ENCODE data around the gene ANO3.

The ANO3 gene

GRCh38 chr11:26549176-26549575 is 217.2 kb downstream of the ANO3 start:
- no peak for TF ChIP-seq EZH2phosphoT487 (IDR thresholded peaks at IDR 0.05; ENCODE audit: borderline replicate concordance)
- TF ChIP-seq CTCF (conservative IDR thresholded peaks at IDR 0.05; ENCODE audit: low read length): no peak
- H3K36me3 ChIP-seq (ENCODE audit: insufficient read depth, low read length): no peaks in the 10 kb centered on the region
- no peak overlapping the region for H3K9ac ChIP-seq (ENCODE audit: low read depth, low read length, poor library complexity, severe bottlenecking)
- H3K9me2 ChIP-seq (replicated peaks; ENCODE audit: low read depth, low read length): no peaks in the 10 kb centered on the region
- no peaks in the 10 kb centered on the region for H3K27me3 ChIP-seq (ENCODE audit: insufficient read depth, low read length, poor library complexity, severe bottlenecking)
- no peak overlapping the region for H3K4me3 ChIP-seq (ENCODE audit: low read length, poor library complexity, severe bottlenecking)
- no peaks in the 10 kb centered on the region for H3K4me1 ChIP-seq (ENCODE audit: insufficient read depth, low read length, poor library complexity, severe bottlenecking)
- no peak overlapping the region for H2AFZ ChIP-seq (ENCODE audit: low read length)
- no peaks in the 10 kb centered on the region for H3K9me3 ChIP-seq (ENCODE audit: insufficient read depth, low read depth, low read length)
- no peaks in the 10 kb centered on the region for H3K79me2 ChIP-seq (ENCODE audit: insufficient read depth, low read length)
- no peaks in the 10 kb centered on the region for H4K20me1 ChIP-seq (ENCODE audit: insufficient read depth, low read length, poor library complexity, severe bottlenecking)
- H3F3A ChIP-seq (ENCODE audit: low read depth): no peaks in the 10 kb centered on the region
- H3K4me2 ChIP-seq (ENCODE audit: low read depth, low read length, poor library complexity, severe bottlenecking): no peak overlapping the region

- Histone ChIP-seq H3K4me3 (ENCODE audit: low read length, poor library complexity, severe bottlenecking) (no peak overlapping the region), H3K9me2 (replicated peaks; ENCODE audit: low read depth, low read length) (no peaks in the 10 kb centered on the region), H3F3A (ENCODE audit: low read depth) (no peaks in the 10 kb centered on the region), H4K20me1 (ENCODE audit: insufficient read depth, low read length, poor library complexity, severe bottlenecking) (no peaks in the 10 kb centered on the region), H3K36me3 (ENCODE audit: insufficient read depth, low read length) (no peaks in the 10 kb centered on the region), H3K9ac (ENCODE audit: low read depth, low read length, poor library complexity, severe bottlenecking) (no peak overlapping the region), H2AFZ (ENCODE audit: low read length) (no peak overlapping the region), H3K9me3 (ENCODE audit: insufficient read depth, low read depth, low read length) (no peaks in the 10 kb centered on the region), H3K4me1 (ENCODE audit: insufficient read depth, low read length, poor library complexity, severe bottlenecking) (no peaks in the 10 kb centered on the region), H3K27me3 (ENCODE audit: insufficient read depth, low read length, poor library complexity, severe bottlenecking) (no peaks in the 10 kb centered on the region), H3K79me2 (ENCODE audit: insufficient read depth, low read length) (no peaks in the 10 kb centered on the region), H3K4me2 (ENCODE audit: low read depth, low read length, poor library complexity, severe bottlenecking) (no peak overlapping the region)
- no peak for TF ChIP-seq EZH2phosphoT487 (IDR thresholded peaks at IDR 0.05; ENCODE audit: borderline replicate concordance)
- no peak for TF ChIP-seq CTCF (conservative IDR thresholded peaks at IDR 0.05; ENCODE audit: low read length)
These were observed 218.1 kb downstream of the ANO3 start for GRCh38 chr11:26550022-26550421.

- Histone ChIP-seq H3K4me1 (ENCODE audit: insufficient read depth, low read length, poor library complexity, severe bottlenecking) (no peaks in the 10 kb centered on the region), H3K27me3 (ENCODE audit: insufficient read depth, low read length, poor library complexity, severe bottlenecking) (no peaks in the 10 kb centered on the region), H3K36me3 (ENCODE audit: insufficient read depth, low read length) (no peaks in the 10 kb centered on the region), H3K4me2 (ENCODE audit: low read depth, low read length, poor library complexity, severe bottlenecking) (no peak overlapping the region), H3K9me2 (replicated peaks; ENCODE audit: low read depth, low read length) (no peaks in the 10 kb centered on the region), H3K4me3 (ENCODE audit: low read length, poor library complexity, severe bottlenecking) (no peak overlapping the region), H2AFZ (ENCODE audit: low read length) (no peak overlapping the region), H4K20me1 (ENCODE audit: insufficient read depth, low read length, poor library complexity, severe bottlenecking) (no peaks in the 10 kb centered on the region), H3K9ac (ENCODE audit: low read depth, low read length, poor library complexity, severe bottlenecking) (no peak overlapping the region), H3K9me3 (ENCODE audit: insufficient read depth, low read depth, low read length) (no peaks in the 10 kb centered on the region), H3K79me2 (ENCODE audit: insufficient read depth, low read length) (no peaks in the 10 kb centered on the region), H3F3A (ENCODE audit: low read depth) (no peaks in the 10 kb centered on the region)
- TF ChIP-seq EZH2phosphoT487 (IDR thresholded peaks at IDR 0.05; ENCODE audit: borderline replicate concordance) (no peak), CTCF (conservative IDR thresholded peaks at IDR 0.05; ENCODE audit: low read length) (peak; percentile 54)
These were observed 219.4 kb downstream of the ANO3 start for GRCh38 chr11:26551186-26551801.
